ENCODE data around the gene ACOT11. TPM values are rescaled to one million over a fixed set of nuclear protein-coding genes. Genes with fewer than 3 reads are reported as not detected.

The ACOT11 gene
- total and polyA plus RNA-seq, 11 donors: 33.2 to 69.3 (median 55.9) TPM

- 61 to 75% (median 69%) methylated on average over 8 of the region's 8 CpGs for whole genome bisulfite sequencing, 4 donors
- H3K9me3 ChIP-seq: no peaks in the 10 kb centered on the region
- peak overlapping the region; percentile 66 to 97 (median 89) for H3K27ac ChIP-seq
- H3K4me3 ChIP-seq: no peak overlapping the region
- H3K36me3 ChIP-seq: peaks cover 0 to 4% (median 0%) of the 10 kb centered on the region in 9 donors
- H3K4me1 ChIP-seq: peaks cover 0 to 84% (median 44%) of the 10 kb centered on the region in 12 donors
- intact Hi-C loops (cut with DNase I): loop anchor here in 1 of 10 donors (2.0 kb wide), 1 partner anchor 27 kb away; the partner anchor contains the start of gene ACOT11
- DNase-seq (peak in 1 of 5 donors; percentile 54), ATAC-seq (peak; percentile 4 to 19 (median 6))
- H3K27me3 ChIP-seq: no peaks in the 10 kb centered on the region
- no peak for TF ChIP-seq POLR2A (IDR thresholded peaks at IDR 0.05)
- TF ChIP-seq, protein P1, sequence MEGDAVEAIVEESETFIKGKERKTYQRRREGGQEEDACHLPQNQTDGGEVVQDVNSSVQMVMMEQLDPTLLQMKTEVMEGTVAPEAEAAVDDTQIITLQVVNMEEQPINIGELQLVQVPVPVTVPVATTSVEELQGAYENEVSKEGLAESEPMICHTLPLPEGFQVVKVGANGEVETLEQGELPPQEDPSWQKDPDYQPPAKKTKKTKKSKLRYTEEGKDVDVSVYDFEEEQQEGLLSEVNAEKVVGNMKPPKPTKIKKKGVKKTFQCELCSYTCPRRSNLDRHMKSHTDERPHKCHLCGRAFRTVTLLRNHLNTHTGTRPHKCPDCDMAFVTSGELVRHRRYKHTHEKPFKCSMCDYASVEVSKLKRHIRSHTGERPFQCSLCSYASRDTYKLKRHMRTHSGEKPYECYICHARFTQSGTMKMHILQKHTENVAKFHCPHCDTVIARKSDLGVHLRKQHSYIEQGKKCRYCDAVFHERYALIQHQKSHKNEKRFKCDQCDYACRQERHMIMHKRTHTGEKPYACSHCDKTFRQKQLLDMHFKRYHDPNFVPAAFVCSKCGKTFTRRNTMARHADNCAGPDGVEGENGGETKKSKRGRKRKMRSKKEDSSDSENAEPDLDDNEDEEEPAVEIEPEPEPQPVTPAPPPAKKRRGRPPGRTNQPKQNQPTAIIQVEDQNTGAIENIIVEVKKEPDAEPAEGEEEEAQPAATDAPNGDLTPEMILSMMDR (IDR thresholded peaks at IDR 0.05): no peak
Measured at GRCh38 chr1:54575605-54576290, 27.7 kb downstream of the ACOT11 start.

GRCh38 chr1:54577612-54578011 lies 29.6 kb downstream of the ACOT11 start:
- no peak overlapping the region for H3K4me3 ChIP-seq
- peaks cover 0 to 82% (median 45%) of the 10 kb centered on the region in 12 donors for H3K4me1 ChIP-seq
- DNase-seq (peak; percentile 86 to 94 (median 87)), ATAC-seq (peak in 3 of 4 donors; percentile 21 to 32 (median 23))
- WGBS, 4 donors: 19 to 32% (median 23%) methylated on average over 6 of the region's 6 CpGs
- H3K27ac ChIP-seq: peak overlapping the region; percentile 66 to 97 (median 89)
- no peaks in the 10 kb centered on the region for H3K9me3 ChIP-seq
- H3K36me3 ChIP-seq: peaks cover 0 to 4% (median 0%) of the 10 kb centered on the region in 9 donors
- TF ChIP-seq, protein P1 (IDR thresholded peaks at IDR 0.05): no peak
- no peaks in the 10 kb centered on the region for H3K27me3 ChIP-seq
- intact Hi-C loops (cut with DNase I): loop anchor here in 1 of 10 donors (2.0 kb wide), 1 partner anchor 19 kb away; no protein-coding TSS in a partner anchor

DNA sequence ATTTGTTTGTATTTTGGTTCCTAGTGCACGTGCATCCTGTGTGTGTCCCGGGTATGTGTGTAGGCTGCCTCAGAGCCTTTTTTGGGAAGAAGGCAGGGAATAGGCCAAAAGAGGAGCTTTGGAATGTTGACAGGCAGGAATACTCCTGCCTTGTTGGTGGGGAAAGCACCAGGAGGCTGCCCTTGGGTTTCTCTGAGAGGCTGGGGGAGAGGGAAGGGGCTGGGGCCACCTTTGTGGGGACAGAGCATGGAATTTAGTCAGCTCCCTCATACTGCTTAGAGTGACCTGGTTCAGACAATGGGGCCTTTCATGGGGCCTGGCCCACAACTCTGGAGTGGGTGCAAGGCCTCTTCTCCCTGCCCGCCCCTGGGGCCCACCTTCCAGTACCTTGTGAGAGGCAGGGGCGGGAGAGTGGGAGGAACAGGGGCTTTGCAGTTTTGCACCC lies 31.3 kb downstream of the ACOT11 start:
- TF ChIP-seq POLR2A (IDR thresholded peaks at IDR 0.05): no peak
- TF ChIP-seq, protein P1 (IDR thresholded peaks at IDR 0.05): no peak
- DNase-seq: no peak
- WGBS, 4 donors: 46 to 65% (median 58%) methylated on average over 4 of the region's 4 CpGs
- Histone ChIP-seq H3K4me3 (no peak overlapping the region), H3K9me3 (no peaks in the 10 kb centered on the region), H3K4me1 (peaks cover 0 to 91% (median 59%) of the 10 kb centered on the region in 12 donors), H3K27ac (peak overlapping the region; percentile 23 to 97 (median 89)), H3K36me3 (no peaks in the 10 kb centered on the region), H3K27me3 (no peaks in the 10 kb centered on the region)
- intact Hi-C loops (cut with DNase I): loop anchor here in 1 of 10 donors (2.0 kb wide), 1 partner anchor 21 kb away; no protein-coding TSS in a partner anchor
- ATAC-seq: no peak

GRCh38 chr1:54580856-54581550 lies 33.0 kb downstream of the ACOT11 start:
- Histone ChIP-seq H3K27ac (peak overlapping the region; percentile 57 to 97 (median 89)), H3K9me3 (no peaks in the 10 kb centered on the region), H3K4me3 (no peak overlapping the region), H3K4me1 (peaks cover 0 to 89% (median 58%) of the 10 kb centered on the region in 12 donors), H3K27me3 (no peaks in the 10 kb centered on the region), H3K36me3 (no peaks in the 10 kb centered on the region)
- ATAC-seq (no peak), DNase-seq (no peak)
- intact Hi-C loops (cut with DNase I): loop anchor here in 3 of 10 donors (2.0 to 5.0 kb wide), 2 partner anchors 34 kb away; partner anchors contain the start of gene ACOT11 (in 2 of the 3)
- TF ChIP-seq POLR2A (IDR thresholded peaks at IDR 0.05): no peak
- TF ChIP-seq, protein P1 (IDR thresholded peaks at IDR 0.05): no peak
- 57 to 64% (median 59%) methylated on average over 8 to 11 of the region's 11 CpGs for WGBS, 4 donors
